Measurements from ENCODE around the gene CDKAL1.

- TF ChIP-seq SREBF2 (IDR thresholded peaks at IDR 0.05) (no peak), CTCF (IDR thresholded peaks at IDR 0.05) (no peak), FOSL2 (IDR thresholded peaks at IDR 0.05) (no peak), FOSL2 (CRISPR knock-in tag; IDR thresholded peaks at IDR 0.05) (no peak)
These were observed 421.5 kb downstream of the CDKAL1 start for GRCh38 chr6:20955751-20956150.
